ENCODE measurements around the gene UBE2Q2.
A peak's percentile ranks its signal among the peaks of the same experiment; 100 is the strongest.
"Not testable (repeated sequence)": the region's sequence is repeated elsewhere in the genome, so short reads cannot be mapped to it uniquely, and the experiment has no call there.

Gene UBE2Q2
- 40.0 to 113 (median 63.9) reads per million in 3 experiments for total RNA-seq

GRCh38 chr15:75842722-75843677 lies at the start of gene UBE2Q2:
Gene UBE2Q2, plus strand, starts transcription at chr15:75843447. Its CDS starts 220 bp downstream, at chr15:75843667.
- peak; percentile 70 for DNase-seq

GRCh38 chr15:75796321-75796720 lies 46.9 kb upstream of the UBE2Q2 start:
- no peak for DNase-seq

GRCh38 chr15:75797146-75797545 lies 46.1 kb upstream of the UBE2Q2 start:
- not testable (repeated sequence) for DNase-seq

- no peak for DNase-seq
Measured at GRCh38 chr15:75799190-75799589, 44.1 kb upstream of the UBE2Q2 start.

- DNase-seq: not testable (repeated sequence)
Measured at GRCh38 chr15:75800409-75800808, 42.8 kb upstream of the UBE2Q2 start.

- DNase-seq: peak; percentile 66
Measured at GRCh38 chr15:75801859-75802593, 41.2 kb upstream of the UBE2Q2 start.

- not testable (repeated sequence) for DNase-seq
Measured at GRCh38 chr15:75807486-75807885, 35.8 kb upstream of the UBE2Q2 start.

GRCh38 chr15:75808009-75808408 lies 35.2 kb upstream of the UBE2Q2 start:
- not testable (repeated sequence) for DNase-seq

GRCh38 chr15:75808563-75808962 lies 34.7 kb upstream of the UBE2Q2 start:
- DNase-seq: no peak

- DNase-seq: no peak
Measured at GRCh38 chr15:75809986-75810750, 33.1 kb upstream of the UBE2Q2 start.

- no peak for DNase-seq
Measured at GRCh38 chr15:75810874-75811498, 32.3 kb upstream of the UBE2Q2 start.

- DNase-seq: no peak
Measured at GRCh38 chr15:75811626-75812025, 31.6 kb upstream of the UBE2Q2 start.

- no peak for DNase-seq
Measured at GRCh38 chr15:75814794-75815193, 28.5 kb upstream of the UBE2Q2 start.

GRCh38 chr15:75815811-75816719 lies 27.2 kb upstream of the UBE2Q2 start:
- DNase-seq: no peak

- peak; percentile 9 for DNase-seq
Measured at GRCh38 chr15:75817138-75817935, 25.9 kb upstream of the UBE2Q2 start.

- no peak for DNase-seq
Measured at GRCh38 chr15:75820206-75820605, 23.0 kb upstream of the UBE2Q2 start.

- no peak for DNase-seq
Measured at GRCh38 chr15:75821786-75822345, 21.4 kb upstream of the UBE2Q2 start.

- no peak for DNase-seq
Measured at GRCh38 chr15:75822685-75823278, 20.5 kb upstream of the UBE2Q2 start.

GRCh38 chr15:75823860-75824613 lies 19.2 kb upstream of the UBE2Q2 start:
- no peak for DNase-seq

All from central memory CD4-positive, alpha-beta T cell (primary cell).